DMS114 treated with DMSO at 0.1 percent for 48 hours (cell line): Measurements from ENCODE around the gene MSH3.
"Not testable (repeated sequence)": the region's sequence is repeated elsewhere in the genome, so short reads cannot be mapped to it uniquely, and the experiment has no call there.

Experiments
- DNase-seq: peaks from one replicate; lab custom pipeline; 2025; ENCODE audit not compliant: unreplicated experiment; lab: John Stamatoyannopoulos, UW

MSH3 gene

GRCh38 chr5:80705216-80705769 lies 50.8 kb downstream of the MSH3 start:
- DNase-seq, result no peak

DNA sequence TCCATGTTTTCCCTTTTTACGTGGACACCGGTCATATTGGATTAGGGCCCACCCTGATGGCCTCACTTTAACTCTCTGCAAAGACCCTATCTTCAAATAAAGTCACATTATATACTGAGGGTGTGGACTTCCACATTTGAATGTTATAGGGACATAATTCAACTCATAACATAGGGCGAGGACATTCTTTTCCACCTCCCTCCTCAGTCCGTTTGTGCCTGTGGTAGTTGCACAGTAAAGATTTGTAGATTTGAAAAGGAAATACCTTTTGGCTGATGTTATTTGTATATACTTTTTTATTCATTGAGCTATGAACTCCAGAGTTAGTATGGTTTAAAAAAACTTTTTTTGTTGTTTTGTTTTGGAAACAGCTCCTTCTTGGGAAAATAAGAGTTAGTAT lies 51.3 kb downstream of the MSH3 start:
- DNase-seq, result no peak

- DNase-seq, result no peak
These were observed 52.5 kb downstream of the MSH3 start for GRCh38 chr5:80706835-80707447.

- no peak for DNase-seq
These were observed 53.2 kb downstream of the MSH3 start for GRCh38 chr5:80707645-80708044.

DNA sequence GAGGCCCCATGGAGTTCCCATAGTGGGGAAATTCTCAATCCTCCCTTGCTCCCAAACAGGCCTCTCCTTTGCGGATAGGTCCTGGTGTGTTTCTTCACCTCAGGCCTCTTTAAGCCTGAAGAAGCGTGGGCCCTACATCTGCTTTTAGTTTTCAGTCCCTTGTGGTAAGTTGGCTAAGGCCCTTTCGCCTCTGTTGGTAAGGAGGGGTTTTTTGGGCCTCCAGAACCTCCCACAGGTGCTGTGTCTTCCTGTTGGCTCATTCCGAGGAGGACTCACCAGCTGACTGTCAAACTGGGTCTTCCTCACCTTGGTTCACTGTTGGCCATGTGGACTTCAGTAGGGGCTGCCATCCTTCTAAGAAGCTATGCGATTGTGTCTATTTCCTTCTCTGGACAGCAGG lies 56.8 kb downstream of the MSH3 start:
- no peak for DNase-seq

GRCh38 chr5:80711938-80712337 lies 57.5 kb downstream of the MSH3 start:
- DNase-seq, result peak; percentile 33

- DNase-seq, result no peak
These were observed 58.5 kb downstream of the MSH3 start for GRCh38 chr5:80712919-80713318.

DNA sequence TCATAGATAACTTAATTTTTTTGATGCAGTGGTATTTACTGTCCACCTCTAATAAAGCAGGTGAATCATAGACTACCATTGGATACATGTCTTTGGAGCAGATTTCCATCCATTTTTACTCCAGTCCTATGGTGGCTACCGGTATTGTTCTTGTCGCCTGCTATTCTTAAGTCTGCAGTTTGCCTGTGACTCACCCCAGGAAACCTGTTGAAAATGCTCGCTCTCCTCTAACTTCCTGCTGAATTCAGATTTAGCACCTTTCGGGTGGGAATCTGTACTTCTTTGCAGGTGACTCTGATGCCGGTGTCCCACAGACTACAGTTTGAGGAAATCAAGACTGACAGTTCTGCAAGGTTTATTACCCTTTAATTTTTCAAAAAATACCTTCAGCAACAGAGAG lies 59.2 kb downstream of the MSH3 start:
- no peak for DNase-seq

DNA sequence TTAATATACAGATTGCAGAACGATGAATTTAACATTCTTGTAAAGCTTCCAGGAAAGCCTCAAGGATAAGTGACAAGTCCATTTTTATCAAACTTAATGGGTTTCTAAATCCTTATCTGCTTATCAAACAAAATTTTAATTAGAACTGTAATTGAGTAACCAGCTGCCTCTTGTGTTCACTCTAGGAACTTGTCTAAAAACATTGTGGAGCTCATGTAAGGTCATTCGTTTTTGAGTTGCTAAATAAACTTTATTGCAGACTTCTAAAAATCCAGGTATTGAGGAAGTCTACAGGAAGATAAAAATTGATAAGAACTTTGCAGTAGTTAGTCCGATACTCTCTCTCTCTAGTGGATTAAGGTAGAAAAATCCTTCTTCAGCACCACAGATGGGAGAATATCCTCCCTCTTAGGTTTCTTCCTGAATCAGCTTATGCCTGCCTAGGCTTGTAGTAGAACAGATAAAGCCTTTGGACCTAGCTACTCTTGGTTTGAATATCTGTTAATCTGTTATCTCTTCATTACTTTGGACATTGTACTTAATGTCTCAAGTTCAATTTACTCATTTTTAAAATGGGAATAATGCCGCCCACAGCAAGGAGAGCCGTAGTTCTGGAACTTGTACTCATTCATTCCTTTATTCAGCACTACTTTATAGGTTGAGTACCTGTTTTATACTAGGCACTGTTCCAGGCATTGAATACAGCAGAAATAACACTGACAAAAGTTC lies 60.3 kb downstream of the MSH3 start:
- DNase-seq, result no peak

- DNase-seq, result no peak
These were observed 61.4 kb downstream of the MSH3 start for GRCh38 chr5:80715887-80716286.

DNA sequence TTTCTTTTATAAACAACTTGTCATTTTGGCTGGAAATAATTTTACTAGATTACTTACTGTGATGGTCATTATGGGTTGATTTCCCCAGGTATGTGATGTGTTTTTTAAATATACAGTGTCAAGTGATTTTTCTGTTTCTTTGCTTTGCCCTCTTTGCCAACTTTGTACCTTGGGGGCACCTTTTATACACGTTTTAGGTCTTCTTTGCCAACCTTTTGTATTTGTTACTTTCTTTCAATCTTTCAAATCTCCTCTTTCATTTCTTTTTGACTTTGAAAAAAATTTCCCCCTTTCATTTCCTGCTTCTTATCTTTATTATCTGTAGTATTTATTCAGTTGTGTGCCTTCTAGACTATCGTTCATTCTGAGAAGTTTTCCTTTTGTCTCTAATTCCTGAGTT lies 65.7 kb downstream of the MSH3 start:
- no peak for DNase-seq

GRCh38 chr5:80722916-80723315 lies 68.5 kb downstream of the MSH3 start:
- no peak for DNase-seq

- DNase-seq, result no peak
These were observed 71.0 kb downstream of the MSH3 start for GRCh38 chr5:80725446-80725845.

GRCh38 chr5:80736730-80737129 lies 82.3 kb downstream of the MSH3 start:
- DNase-seq, result no peak

GRCh38 chr5:80738466-80738865 lies 84.0 kb downstream of the MSH3 start:
- no peak for DNase-seq

GRCh38 chr5:80739057-80739456 lies 84.6 kb downstream of the MSH3 start:
- DNase-seq, result no peak

DNA sequence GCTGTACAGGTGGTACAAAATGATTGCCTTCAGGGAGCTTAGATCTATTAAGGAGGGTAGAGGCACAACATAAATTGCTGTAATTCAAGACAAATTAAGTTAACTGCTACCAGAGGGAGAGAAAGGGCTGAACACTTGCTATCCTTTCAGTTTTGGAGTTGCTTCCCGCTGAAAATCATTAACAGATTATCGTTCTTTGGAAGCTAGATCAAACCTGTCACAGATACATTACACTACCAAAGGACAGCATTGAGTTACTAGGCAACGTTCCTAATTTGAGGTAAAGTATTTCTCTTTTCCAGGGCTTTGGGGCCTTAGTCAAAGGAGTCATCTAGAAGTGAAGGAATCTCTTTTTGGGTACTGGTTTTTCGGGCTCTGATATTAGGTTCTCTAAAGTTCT lies 85.0 kb downstream of the MSH3 start:
- DNase-seq, result no peak

DNA sequence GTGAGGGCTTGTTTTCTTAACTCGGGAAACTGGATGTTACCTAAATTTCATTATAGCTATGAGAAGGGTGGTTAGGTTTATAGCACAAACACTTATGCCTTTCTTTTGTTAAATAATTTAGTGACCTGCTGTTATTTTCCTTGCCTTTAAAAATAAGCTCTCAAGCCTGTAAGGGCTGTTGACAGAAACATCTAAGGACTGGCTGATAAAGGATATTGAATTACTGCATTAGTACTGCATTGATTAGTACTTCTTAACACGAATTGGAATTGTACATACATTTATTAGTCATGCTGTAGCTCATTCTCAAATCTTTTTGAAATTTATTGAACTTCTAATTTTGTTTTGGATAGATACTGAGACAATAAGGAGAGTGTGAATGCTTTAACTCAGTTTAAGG lies 85.4 kb downstream of the MSH3 start:
- no peak for DNase-seq

- DNase-seq, result not testable (repeated sequence)
These were observed 86.0 kb downstream of the MSH3 start for GRCh38 chr5:80740488-80740887.

DNA sequence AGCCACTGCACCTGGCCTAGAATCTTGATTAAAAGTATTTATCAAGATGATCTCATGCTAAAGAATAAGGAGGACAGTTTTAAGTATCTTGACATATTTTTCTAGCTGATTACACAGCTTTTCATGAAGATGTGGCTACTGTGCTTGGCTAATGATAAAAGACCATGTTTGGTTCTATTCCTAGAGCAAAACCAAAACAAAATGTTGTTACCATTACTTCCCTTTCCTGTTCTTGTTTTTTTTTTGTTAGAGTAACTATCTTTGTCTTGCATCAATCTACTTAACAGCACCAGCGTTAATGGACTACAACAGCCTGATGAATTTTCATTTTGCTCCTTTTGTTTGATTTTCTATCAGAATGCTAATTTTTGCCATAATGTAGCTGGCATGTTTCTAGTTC lies 86.5 kb downstream of the MSH3 start:
- no peak for DNase-seq

GRCh38 chr5:80744149-80744548 lies 89.7 kb downstream of the MSH3 start:
- no peak for DNase-seq

GRCh38 chr5:80745490-80745889 lies 91.0 kb downstream of the MSH3 start:
- no peak for DNase-seq

GRCh38 chr5:80747922-80748321 lies 93.5 kb downstream of the MSH3 start:
- no peak for DNase-seq
